Measurements from ENCODE around the gene TSC2. TPM values are rescaled to one million over a fixed set of nuclear protein-coding genes. Genes with fewer than 3 reads are reported as not detected.
"Not testable (repeated sequence)": the region's sequence is repeated elsewhere in the genome, so short reads cannot be mapped to it uniquely, and the experiment has no call there.

The TSC2 gene
- total RNA-seq, 2 donors from 2014 or later = 77.8 to 86.9 TPM

DNA sequence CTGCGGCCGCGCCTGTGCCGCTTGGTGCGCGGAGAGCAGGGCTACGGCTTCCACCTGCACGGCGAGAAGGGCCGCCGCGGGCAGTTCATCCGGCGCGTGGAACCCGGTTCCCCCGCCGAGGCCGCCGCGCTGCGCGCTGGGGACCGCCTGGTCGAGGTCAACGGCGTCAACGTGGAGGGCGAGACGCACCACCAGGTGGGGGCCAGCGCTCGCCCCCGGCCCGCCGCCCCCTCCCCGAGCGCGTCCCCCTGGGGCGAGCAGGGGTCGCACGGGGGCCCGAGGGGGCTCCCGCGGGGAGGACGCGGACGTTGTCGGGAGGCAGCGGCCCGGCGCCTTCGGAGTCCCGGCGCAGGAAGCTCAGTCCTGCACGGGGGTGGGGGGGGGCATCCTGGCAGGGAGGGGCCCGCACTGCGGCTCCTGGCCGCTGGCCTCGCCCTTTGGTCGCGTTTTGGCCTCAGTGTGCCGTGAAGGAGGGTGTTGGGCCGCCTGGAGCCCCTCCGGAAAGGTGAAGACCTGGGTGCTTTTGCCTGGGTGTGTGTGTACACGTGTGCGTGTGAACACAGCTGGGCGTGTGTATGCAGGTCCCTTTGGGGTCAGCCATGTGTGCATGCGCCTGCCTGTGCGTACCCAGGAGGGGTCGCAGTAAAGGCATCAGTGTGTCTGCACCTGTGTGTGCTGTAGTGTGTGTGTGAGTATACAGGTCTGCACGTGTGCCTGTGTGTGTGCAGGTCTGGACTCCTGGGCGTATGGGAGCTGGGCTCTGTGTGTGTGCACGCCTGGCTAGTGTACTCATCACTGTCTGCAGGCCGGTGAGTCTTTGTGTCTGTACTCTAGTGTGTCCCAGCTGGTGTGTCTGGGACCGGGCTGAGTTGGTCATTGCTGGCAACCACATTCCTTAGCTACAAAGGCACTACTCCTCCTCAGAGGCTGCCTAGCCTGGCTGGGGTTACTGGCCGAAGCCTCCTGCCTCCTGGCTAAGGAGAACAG is 20.5 kb upstream of the TSC2 start:
- intact Hi-C loops (cut with DNase I) = no loop called here
- DNase-seq (ENCODE audit: low spot score) = no peak

DNA sequence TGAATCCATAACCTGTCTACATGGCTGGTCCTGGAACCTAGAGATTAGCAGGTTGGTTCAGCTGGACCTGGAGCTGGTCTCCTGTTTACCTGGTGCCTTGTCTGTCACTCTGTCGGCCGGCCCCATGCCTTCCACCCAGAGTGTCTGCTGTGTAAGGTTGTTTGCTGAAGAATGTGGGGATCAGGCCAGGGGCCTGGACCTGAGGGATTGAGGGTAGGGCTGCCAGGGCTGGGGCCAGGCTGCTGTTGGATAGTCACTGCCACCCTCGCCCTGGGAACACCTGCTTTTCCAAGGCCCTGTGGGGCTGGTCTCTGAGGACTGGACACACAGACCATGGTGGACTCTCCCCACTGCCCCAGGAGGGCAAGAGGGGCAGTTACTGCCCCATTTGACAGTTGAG is 19.6 kb upstream of the TSC2 start:
- intact Hi-C loops (cut with DNase I) = no loop called here
- DNase-seq (ENCODE audit: low spot score) = no peak

GRCh38 chr16:2028620-2029220 is 19.1 kb upstream of the TSC2 start:
- no peak for DNase-seq (ENCODE audit: low spot score)
- intact Hi-C loops (cut with DNase I) = no loop called here

DNA sequence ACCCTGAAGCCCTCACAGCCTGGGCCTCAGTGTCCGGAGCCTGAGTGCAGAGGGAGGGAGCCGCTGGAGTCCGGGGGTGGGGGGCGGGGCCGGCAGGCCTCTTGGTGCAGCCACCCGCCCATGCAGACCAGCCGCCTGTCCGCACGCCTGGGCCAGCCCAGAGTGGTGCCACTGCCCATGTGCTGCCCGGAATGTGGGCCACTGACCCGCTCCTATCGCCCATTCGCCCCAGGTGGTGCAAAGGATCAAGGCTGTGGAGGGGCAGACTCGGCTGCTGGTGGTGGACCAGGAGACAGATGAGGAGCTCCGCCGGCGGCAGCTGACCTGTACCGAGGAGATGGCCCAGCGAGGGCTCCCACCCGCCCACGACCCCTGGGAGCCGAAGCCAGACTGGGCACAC is 18.4 kb upstream of the TSC2 start:
- intact Hi-C loops (cut with DNase I) = no loop called here
- no peak for DNase-seq (ENCODE audit: low spot score)

- intact Hi-C loops (cut with DNase I) = loop anchor here in 1 of 2 donors (10.0 kb wide), 1 partner anchor 65 kb away; no protein-coding TSS in a partner anchor
- DNase-seq (ENCODE audit: low spot score) = no peak
Observed at GRCh38 chr16:2030036-2030435, 17.7 kb upstream of the TSC2 start.

GRCh38 chr16:2031081-2031577 is 16.7 kb upstream of the TSC2 start:
- intact Hi-C loops (cut with DNase I) = loop anchor here in 1 of 2 donors (10.0 kb wide), 1 partner anchor 64 kb away; no protein-coding TSS in a partner anchor
- DNase-seq (ENCODE audit: low spot score) = no peak

DNA sequence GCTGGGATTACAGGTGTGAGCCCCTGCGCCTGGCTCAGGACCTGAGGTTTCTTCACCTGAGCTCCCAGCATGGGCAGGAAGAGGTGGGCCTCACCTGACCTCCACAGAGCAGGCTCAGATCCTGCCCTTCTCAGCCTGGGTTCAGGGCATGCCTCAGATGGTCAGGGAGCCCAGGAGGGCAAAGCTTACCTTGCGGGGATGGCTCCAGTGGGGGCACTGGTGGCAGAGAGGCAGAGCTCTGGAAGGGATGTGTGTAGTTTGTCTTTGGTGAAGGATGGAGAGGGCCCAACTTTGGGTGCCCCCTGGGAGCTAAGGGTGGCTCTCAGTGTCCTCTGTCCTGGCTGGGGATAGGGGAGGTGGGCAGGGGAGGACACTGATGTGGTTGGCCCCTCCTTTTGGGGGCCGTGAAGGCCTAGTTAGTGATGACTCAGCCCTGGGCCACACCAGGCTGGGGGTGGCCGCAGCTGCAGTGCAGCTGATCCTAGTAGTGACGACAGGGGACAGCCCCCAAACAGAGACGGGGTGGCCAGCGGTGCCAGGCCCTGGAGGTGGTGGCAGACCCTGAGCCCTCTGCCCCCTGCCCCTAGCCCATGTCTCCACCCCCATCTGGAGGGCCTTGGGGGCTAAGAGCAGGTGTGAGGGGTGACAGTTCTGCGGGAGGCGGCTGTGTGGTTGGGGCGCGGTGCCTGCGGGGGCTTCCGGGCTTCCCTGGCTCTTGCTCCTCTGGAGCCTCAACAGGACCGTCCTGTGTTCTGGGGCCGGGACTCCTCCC is 15.3 kb upstream of the TSC2 start:
- no peak for DNase-seq (ENCODE audit: low spot score)
- intact Hi-C loops (cut with DNase I) = loop anchor here in 1 of 2 donors (10.0 kb wide), 1 partner anchor 62 kb away; no protein-coding TSS in a partner anchor

GRCh38 chr16:2033057-2033908 is 14.5 kb upstream of the TSC2 start:
- intact Hi-C loops (cut with DNase I) = loop anchor here in 1 of 2 donors (10.0 kb wide), 1 partner anchor 62 kb away; no protein-coding TSS in a partner anchor
- peak; percentile 90 for DNase-seq (ENCODE audit: low spot score)

GRCh38 chr16:2033909-2034695 is 13.7 kb upstream of the TSC2 start:
- DNase-seq (ENCODE audit: low spot score) = not testable (repeated sequence)
- intact Hi-C loops (cut with DNase I) = loop anchor here in 1 of 2 donors (10.0 kb wide), 1 partner anchor 61 kb away; no protein-coding TSS in a partner anchor

DNA sequence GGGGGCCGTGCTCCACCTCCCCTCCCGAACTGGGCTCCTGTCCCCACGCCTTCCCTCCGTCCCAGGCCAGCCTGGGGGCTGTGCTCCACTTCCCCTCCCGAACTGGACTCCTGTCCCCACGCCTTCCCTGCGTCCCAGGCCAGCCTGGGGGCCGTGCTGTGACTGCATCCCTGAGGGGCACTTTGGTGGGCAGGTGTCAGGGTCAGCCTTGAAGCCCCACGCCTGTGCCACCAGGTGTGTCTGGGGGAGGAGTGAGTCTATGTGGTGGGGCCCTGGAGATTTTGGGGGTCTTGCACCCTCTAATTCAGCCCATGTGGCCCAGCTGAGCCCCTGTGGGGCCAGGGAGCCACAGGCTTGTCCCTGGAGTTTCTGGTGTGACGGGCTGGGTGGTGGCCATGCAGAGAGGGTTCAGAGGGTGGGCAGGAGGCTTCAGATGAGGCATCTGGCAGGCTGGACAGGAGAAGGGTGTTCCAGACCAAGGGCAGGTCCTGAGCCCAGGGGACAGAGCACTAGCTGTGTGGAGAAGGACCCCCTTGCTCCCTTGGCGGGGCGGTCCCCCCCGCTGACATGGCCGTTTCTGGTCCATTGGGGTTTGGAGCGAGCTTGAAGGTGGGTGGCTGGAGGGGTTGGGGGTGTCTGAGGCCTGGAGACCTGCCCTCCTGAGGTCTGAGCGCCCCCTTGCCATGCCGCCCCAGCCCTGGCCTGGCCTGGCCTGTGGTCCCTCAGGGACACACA is 12.9 kb upstream of the TSC2 start:
- DNase-seq (ENCODE audit: low spot score) = no peak
- intact Hi-C loops (cut with DNase I) = loop anchor here in 1 of 2 donors (10.0 kb wide), 1 partner anchor 60 kb away; no protein-coding TSS in a partner anchor

DNA sequence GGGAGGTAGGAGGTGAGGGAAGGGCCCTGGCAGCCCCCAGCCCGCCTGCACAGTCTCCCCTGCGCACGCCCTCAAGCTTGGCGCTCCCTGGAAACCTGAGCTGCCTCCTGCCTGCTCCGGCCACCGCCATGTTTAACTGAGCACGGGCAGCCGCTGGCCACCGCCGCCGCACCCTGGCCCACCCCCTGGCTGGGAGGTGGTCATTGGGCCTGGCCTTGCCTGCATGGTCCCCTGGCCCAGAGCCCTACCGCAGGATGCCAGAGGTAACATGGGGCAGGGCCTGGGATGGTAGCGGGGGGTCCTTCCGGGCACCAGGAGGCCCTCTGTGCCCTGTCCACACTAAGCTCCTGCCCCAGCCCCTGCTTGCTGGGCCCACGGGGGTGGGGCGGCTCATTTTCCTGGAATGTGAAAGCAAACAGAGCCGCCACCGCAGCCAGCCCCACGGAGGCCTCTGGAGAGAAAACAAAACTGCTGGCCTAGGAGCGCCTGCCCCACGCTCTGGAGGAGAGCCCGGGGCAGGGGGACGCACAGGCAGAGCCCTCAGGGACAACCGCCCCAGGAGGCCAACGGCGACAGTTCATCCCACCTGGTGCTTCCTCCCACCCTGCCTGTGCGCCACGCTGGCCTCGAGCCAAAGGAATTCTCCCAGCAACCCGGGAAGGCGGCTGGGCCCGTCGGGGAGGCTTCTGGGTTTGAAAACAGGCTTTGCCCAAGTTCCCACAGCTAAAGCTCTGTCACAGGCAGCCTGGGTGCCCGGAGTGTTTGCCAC is 12.2 kb upstream of the TSC2 start:
- peak; percentile 89 for DNase-seq (ENCODE audit: low spot score)

GRCh38 chr16:2036200-2036966 is 11.4 kb upstream of the TSC2 start:
- intact Hi-C loops (cut with DNase I) = loop anchor here in 1 of 2 donors (10.0 kb wide), 1 partner anchor 58 kb away; no protein-coding TSS in a partner anchor
- DNase-seq (ENCODE audit: low spot score) = no peak

More for the DNA sequence above, 12.2 kb upstream of the TSC2 start:
- intact Hi-C loops (cut with DNase I) = loop anchor here in 1 of 2 donors (10.0 kb wide), 1 partner anchor 59 kb away; no protein-coding TSS in a partner anchor

DNA sequence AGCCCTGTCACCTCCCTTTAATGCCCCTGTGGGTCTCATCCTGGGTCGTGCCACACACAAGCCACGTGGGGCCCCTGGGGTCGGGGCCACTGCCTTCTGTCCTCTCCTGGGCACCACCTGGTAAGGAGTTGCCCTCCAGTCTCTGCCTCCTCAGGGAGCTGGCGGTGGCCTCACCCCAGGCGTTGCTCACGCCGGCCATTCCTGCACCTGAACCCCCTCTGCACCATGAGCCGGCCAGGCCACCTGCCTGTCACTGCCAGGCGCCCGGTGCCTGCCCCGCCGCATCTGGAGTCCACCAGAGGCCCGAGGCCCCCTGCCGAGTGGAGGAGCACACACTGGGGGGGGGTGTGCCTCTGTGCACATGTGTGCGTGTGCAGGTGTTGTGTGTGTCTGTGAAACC is 10.7 kb upstream of the TSC2 start:
- intact Hi-C loops (cut with DNase I) = loop anchor here in 1 of 2 donors (10.0 kb wide), 1 partner anchor 58 kb away; no protein-coding TSS in a partner anchor
- DNase-seq (ENCODE audit: low spot score) = no peak

DNA sequence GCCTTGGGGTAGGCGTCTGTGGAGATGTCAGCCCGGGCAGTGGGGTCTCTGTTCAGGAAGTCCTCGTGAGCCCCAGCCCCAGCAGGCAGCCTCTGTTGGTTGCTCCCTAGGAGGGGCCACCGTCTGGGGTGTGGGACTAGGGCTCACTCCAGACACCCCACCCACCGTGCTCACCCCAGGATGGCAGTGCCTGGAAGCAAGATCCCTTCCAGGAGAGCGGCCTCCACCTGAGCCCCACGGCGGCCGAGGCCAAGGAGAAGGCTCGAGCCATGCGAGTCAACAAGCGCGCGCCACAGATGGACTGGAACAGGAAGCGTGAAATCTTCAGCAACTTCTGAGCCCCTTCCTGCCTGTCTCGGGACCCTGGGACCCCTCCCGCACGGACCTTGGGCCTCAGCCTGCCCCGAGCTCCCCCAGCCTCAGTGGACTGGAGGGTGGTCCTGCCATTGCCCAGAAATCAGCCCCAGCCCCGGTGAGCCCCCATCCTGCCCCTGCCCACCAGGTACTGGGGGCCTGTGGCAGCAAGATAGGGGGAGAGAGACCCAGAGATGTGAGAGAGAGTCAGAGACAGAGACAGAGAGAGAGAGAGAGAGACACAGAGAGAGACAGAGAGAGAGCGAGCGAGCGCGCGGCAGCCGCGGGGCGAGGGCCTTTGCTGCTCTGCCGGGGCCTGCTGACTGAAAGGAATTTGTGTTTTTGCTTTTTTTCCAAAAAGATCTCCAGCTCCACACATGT is 10.0 kb upstream of the TSC2 start:
- intact Hi-C loops (cut with DNase I) = loop anchor here in 1 of 2 donors (10.0 kb wide), 1 partner anchor 57 kb away; no protein-coding TSS in a partner anchor
- no peak for DNase-seq (ENCODE audit: low spot score)

Measured in posterior vena cava (tissue), 2 donors.